Pulmonary artery endothelial cell (primary cell): Measurements from ENCODE around the gene CPVL. TPM values are rescaled to one million over a fixed set of nuclear protein-coding genes. Genes with fewer than 3 reads are reported as not detected.
"Not testable (repeated sequence)": the region's sequence is repeated elsewhere in the genome, so short reads cannot be mapped to it uniquely, and the experiment has no call there.

Experiments used
- DNase-seq: peaks from one replicate; pipeline ENCODE4 v3.0.0-alpha.2; 2011; ENCODE audit warnings: low read depth, low spot score
- total RNA-seq: library from RNA; depleted of rRNA; stranded (reverse); fragments of >200 nt; gene quantifications from 2 replicates; pipeline ENCODE4 v1.2.3, GENCODE V29; 2014

The CPVL gene
- total RNA-seq, 1 donor from 2014 or later, result not detected

DNA sequence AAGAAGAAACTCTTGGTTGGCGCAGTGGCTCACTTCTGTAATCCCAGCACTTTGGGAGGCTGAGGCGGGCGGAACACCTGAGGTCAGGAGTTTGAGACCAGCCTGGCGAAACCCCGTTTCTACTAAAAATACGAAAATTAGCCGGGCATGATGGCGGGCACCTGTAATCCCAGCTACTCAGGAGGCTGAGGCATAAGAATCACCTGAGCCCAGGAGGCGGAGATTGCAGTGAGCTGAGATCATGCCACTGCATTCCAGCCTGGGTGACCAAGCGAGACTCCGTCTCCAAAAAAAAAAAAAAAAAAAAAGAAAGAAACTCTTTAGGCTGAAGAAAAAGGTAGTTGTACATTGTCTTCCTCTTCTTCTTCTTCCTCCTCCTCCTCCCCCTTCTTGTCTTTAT lies 53.2 kb downstream of the CPVL start:
- DNase-seq, result not testable (repeated sequence)

DNA sequence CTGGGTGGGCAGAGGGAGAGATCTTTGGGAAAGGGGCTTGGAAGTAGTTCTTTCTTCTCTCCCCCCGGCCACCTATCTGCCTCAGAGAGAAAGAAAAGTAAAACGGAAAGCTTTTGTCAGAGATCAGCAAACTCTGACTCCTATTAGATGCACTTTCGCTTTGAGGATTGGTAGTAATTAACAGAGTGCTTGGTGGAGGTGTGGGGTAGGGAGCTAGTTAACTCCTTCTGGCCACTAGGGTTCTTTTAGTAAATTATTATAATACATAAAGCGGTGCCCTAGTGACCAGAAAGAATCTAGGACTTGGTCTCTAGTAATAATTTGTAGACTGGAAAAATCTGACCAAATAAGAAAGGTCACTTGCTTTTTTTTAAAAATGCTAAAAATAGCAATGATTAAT lies 54.6 kb downstream of the CPVL start:
- no peak for DNase-seq

DNA sequence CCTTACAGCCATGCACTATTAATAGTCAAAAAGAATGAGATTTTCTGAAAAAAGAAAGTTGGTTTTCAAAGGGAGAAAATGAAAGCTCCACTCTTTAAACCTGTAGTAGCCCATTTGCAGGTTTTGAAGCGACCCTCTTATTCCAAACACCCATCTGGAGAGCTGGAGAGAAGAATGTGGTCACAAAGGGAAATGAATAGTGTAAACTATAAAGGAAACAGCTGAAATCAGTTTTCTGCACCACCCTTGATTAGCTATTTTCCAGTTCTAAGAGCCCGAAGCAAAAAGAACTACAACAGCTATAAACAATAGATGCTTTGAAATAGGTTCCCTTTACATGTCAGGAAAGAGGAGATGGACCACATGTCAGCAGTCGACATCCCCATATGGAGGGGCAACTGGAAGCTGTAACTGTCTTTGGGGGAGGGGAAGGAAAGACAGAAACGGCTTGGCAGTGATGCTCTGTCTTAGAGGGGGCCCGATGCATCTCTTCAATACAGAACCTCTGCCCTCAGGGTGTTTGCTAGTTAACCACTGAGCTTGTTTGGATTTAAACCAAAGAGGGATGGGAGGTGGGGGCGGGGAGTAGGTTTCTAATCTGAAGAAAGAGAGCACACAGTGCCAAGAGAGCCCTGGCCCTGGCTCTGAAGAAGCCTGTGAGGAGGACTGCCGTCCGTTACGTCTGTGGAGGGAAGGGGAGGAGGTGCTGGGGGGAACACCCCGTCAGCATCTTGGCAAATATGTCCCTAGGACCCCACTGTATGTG lies 55.3 kb downstream of the CPVL start:
- no peak for DNase-seq

DNA sequence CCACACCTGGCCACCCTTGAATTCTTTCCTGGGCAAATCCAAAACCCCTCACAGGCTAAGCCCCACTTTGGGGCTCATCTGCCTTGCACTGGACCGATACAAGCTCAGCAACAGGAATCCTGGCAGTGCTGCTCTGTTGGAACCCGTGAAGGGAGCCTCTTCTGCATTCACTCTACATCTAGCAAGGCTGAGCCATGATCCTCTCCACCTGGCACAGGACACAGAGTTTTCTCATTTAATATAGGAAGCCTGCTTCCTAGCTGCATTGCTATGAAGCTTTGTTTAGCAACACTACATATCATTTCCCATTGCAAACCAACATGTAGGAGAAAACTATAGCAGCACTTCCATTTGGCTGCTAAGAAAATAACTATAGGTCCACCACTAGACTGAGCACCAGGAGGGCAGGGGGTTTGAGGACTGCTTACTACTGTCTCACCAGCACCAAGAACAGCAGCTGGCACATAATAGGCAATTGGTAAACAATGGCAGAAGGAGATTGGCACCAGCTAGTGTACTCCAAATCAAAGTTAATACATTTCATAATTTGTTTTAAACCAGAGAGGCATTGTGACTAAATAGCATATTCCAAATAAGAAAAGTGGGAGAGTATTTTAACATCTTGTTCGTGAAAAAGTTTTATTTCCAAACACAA lies 56.1 kb downstream of the CPVL start:
- DNase-seq, result no peak

DNA sequence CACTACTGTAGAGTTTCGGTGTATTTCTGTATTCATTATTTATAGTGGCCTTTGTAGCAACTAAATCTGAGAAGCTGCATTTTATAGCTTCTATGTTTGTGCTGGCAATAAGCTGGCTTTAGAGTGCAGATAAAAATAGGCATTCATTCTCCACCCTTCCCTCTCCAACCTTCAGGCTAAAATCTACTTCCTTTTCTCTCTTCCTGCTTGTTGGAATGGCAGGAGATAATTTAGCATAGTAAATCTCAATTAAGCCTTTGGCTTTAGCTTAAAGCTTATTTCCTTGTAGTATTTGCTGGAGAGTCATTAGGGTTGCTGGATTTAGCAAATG lies 58.5 kb downstream of the CPVL start:
- no peak for DNase-seq

DNA sequence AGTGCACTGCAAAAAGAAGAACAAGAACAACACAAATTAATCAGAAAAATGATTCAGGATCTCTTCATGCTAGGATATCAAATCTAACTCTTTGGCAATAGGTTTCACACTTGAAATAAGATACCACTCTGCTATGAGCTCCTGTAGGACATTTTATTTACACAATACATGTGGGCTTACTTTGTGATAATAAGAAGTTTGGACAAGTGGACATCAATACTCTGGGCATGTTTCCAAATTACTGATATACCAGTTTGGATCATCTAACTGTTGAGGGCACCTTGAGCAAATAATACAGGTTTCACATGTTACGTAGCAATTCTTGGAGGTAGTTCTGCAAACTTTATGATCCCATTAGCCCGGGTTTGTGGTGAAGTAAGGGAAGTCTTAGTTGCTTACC lies 59.8 kb downstream of the CPVL start:
- no peak for DNase-seq

DNA sequence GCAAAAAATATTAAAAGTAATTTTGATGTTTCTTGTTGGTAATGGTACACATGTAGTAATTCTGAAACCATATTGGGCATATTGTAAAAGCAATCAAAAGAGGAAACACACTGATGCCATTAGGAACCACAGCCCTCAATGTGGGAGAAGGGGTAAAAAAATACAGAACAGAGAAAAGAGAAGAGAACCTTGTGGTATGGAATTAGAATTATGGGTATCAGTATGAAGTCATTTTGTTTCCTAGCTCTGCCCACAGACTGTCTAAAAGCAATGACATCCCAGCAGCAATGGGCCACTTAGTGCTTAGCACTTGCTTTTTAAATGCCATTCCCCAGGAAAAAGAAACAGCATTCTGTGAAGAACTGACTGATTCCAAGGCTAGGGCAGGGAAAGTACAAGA lies 61.5 kb downstream of the CPVL start:
- no peak for DNase-seq

DNA sequence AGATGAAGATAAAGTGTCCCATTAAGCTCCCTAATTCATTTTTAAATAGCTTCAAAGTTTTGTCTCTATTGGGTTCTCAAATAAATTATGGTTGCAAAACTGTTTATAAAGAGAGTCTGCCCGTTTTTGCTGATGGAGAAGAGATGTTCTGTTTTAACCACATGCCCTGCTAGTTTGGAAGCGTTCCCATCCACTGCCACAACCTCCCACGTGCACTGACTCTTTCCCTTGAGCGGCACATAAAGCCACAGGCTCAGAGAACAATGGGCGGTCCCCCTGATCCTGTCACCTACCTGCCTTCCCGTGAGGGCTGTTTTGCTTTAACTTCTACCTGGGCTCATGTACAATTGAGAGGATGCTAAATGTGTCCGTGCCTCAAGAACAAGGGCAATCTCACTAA lies 65.5 kb downstream of the CPVL start:
- no peak for DNase-seq

DNA sequence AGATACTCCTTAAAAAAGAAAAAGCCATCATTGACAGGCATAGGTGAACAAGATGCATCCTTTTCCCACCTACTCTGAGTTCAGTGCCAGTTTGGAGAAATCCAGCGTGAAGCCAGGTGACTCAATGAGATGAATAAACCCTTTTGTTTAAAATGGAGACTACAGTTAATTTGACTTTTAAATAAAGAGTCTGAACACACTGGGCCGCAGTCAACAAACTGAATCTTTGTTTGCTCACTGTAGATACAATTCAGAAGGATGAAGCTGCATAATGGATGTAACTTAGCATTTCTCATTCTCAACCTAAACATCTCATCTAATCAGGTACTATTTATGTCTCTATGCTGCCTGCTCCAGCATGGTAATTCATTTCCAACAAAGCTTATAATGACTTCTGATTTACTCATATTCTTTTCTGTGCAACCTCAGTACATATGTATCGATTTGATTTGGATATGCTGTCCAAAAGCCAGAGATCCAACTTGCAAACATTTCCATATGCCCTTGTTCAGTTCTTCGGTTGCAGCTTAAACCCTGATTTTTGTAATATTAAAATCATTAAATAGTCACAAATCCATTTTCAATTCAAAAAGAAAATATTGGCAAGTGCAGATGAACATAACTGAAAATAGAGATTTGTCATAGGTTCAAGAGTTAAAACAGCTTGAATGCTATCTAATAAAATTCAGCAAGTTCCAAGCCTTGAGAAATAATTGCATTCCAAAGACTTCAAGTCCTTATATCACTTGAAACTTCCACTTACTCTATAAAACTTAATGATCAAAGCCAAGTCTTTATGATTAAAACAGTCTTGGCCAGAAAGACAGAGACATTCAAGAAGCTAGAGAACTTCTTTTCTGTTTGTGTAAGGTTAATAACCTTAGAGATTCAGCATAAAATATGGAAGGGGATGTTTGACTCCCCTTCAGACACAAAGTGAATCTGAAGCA lies 67.8 kb downstream of the CPVL start:
- DNase-seq, result no peak

DNA sequence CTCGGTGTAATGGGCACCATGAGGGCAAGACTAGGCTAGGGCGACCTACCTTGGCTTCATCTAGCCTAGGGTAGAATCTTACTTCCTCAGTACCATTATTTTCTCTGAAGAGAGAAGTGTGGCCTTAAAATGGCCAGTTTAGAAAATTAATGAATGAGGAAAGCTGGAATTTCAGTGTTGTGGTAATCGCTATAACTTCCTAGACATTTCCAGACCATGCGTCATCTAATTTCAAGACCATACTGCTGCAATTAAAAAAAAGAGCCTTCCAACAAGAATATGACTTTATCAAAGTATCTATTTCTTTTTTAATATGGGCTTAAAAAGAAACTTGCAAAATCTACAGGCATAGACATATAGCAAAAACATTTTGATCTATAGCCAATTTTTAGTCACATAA lies 68.5 kb downstream of the CPVL start:
- DNase-seq, result no peak

DNA sequence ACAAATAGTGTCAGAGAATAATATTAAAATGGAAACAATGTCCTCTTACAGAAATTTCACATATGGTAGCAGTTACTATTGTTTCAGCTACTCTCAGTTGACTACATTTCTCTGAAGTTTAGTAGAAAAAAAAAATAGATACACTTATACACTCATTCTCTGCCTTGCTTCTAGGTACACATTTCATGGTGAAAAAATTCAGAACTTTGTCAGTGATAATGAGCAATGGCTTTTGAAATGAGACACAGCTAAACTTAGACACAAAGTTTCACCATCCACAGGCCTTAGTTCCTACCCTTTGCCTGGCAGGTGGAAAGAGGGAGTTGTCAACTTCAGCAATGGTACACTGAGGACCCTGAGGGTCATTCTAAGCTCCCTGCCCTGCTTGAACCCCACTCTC lies 69.2 kb downstream of the CPVL start:
- no peak for DNase-seq

DNA sequence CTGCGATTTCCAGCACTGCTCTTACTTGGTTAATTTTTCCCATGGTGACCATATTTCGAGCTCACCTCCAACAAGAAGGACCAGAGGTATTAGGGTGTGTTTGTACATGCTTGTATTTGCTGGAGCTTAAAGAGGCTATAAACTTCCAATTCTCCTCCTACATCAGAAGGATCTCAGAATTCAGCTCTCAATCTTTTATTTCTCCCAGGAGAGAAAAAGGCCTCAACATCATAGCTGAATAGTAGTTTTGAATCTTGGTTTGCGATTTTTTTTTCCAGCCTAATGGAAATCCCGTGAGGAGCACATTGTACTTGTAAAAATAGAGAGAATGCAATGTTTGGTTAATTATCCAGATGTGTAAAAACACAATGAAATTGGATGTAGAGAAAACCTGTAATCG lies 69.7 kb downstream of the CPVL start:
- no peak for DNase-seq

DNA sequence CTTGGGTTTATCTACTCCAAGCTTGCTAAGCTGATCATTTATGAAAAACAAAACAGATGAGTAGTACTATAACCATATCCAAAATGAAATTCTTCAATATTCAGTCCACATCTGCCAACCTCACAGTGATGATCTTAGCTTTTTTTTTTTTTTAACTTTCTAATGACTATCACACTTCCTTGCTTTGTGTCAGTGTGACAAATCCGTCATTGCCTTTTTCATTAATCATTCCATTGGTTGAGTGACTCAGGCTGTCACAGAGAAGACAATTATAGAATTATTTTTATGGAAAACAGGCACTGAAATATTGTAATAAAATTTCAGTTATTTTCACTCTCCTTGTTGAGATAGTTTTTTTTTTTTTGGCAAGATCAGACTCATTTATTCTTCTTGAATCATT lies 70.7 kb downstream of the CPVL start:
- no peak for DNase-seq

DNA sequence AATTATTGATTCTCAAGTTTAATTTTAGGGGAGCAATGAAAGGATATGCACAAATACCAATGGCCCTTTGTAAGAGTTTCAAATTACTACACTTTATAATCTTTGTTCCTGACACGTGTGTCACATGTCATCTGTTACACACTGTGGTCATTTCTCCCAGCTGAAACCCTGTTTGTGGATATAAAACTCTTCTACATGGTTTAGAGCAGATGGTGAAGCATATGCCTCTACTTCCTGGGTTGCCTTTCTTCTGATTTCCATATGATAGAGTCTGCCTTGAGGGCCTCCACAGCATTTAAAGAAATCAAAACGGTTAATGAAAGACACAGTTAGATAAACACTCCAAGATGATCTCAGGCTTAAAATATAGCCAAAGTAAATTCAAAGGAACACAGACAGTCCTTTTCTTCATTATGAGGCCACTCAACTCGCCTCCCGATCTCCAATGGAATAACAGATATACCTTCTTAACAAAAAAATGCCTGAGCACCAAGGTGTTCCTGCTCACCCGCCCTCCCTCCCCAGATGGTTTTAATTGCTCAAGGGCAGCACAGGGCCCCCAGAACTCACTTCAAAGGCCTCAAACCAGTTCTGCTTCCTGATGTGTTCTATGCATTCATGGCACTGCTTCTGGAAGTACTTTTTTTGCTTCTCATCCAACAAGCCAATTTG lies 75.0 kb downstream of the CPVL start:
- no peak for DNase-seq

DNA sequence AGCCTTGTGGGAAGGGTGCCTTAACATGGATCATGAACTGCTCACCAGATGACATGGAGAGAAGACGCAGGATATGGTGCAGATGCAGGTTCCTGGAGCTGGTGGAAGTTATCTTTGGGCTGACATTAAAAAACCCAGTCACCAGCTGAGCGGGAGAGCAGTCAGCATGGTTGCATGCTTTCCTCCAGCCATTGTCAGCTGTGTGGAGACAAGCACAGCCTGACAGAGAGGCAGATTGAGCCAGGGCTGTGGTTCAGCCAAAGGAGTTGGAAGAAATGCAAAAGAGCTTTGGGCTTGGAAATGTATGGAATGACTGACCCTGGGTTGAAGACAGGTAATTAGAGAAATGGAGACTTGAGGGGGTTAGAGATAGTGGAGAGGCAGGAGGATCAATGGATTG lies 79.7 kb downstream of the CPVL start:
- DNase-seq, result no peak

DNA sequence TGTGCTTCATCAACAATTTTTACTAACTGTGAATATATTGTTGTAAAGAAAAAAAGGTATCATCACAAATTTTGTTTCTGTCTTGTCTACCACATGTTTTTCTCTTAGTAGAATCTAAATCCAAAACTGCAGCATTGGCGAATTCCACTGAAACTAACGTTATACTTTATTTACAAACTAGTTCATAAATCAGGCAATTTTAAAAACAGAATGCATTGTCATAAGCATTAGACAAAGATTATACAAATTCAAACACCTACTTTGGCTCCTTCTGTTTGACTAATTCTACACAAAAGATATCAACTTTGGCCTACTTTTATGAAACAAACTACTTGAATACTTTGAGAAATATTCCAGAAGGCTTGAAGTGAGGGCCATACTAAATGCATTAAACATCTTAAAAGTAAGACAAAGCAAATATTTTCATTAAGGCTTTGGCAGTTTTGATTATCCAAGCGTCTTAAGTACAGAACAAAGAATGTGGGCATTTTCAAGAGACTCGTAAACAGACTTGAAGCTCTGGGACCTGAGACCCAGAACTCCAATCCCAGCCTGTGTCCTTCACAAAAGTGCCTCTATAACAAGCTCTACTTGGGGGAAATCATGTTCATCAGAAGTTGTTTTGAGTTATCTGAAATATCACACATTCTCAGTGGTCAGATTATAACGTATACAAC lies 81.0 kb downstream of the CPVL start:
- no peak for DNase-seq

DNA sequence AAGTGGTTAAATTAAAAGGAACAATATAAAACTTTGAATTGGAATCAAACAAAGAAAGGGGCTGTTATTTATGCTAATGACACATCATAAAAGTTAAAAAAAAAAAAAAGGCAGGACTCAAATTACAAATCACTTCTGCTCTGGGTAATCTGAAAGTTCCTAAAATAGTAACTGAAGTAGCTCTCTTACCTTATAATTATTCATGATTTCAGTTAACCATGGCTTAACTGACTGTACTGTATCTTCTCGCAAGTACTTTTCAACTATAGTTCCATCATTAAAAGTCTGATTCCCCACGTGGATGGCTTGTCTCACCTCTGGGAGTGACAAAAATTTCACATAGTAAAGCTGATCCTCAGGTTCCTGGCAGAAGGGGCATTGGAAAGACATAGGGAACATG lies 82.5 kb downstream of the CPVL start:
- DNase-seq, result no peak

DNA sequence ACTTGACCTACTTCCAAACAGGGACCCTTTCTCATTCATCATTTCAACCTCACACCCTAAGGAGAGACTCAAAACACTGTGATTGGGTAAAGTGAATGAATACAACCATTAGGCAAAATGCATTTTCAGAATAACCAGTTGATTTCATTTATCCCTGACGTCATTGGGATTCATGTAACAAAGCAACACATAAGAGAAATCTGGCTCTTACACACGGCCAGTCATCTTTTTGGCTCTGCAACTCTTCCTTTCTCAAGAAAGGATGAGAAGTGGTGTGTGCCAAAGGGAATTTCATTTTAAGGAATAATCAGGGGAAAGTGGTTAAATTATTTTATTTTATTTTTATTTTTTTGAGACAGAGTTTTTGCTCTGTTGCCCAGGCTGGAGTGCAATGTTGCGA lies 83.1 kb downstream of the CPVL start:
- no peak for DNase-seq

DNA sequence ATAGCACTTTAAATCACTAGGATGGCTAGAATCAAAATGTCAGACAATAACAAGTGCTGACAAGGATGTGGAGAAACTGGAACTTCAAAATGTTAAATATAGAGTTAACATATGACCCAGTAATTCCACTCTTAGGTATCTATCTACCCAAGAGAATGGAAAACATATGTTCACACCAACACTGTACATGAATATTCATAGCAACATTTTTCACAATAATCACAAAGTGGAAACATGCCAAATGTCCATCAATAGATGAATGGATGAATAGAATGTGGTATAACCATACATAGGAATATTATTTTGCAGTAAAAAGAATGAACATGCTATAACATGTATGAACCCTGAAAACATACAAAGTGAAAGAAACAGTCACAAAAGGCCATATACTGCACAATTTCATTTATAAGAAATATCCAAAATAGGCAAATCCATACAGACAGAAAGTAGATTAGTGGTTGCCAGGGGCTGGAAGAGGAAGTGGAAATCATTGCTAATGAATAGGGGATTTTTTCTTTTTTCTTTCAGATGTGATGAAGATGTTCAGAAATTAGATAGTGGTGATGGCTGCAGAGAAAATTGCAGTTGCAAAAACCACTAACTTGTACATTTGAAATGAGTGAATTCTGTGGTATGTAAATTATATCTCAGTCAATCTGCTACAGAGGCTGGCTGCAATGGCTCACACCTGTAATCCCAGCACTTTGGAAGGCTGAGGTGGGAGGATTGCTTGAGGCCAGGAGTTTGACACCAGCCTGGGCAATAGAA lies 93.0 kb downstream of the CPVL start:
- no peak for DNase-seq

DNA sequence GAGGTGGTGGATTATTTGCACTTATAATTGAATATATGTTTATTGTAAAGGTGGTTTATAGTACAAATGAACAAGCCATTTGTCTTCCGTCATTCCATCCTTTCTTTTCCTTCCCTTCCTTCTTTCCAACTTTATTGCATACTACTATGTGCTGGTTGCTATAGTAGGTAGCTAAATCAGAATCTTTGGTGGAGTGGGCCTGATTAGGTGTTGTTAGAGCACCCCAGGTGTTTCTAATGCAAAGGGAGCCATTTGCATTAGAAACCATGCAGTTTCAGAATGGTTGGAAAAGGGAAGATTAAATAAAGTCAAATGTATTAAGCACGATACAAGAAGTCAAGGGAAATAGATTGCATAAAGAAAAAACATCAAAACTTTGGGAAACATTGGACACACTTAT lies 99.4 kb downstream of the CPVL start:
- no peak for DNase-seq
